ENCODE results near the gene UTF1.
"Not testable (repeated sequence)": the region's sequence is repeated elsewhere in the genome, so short reads cannot be mapped to it uniquely, and the experiment has no call there.

UTF1 gene

GRCh38 chr10:133265052-133265451 lies 35.0 kb downstream of the UTF1 start:
- DNase-seq (ENCODE audit: low spot score): not testable (repeated sequence)

DNA sequence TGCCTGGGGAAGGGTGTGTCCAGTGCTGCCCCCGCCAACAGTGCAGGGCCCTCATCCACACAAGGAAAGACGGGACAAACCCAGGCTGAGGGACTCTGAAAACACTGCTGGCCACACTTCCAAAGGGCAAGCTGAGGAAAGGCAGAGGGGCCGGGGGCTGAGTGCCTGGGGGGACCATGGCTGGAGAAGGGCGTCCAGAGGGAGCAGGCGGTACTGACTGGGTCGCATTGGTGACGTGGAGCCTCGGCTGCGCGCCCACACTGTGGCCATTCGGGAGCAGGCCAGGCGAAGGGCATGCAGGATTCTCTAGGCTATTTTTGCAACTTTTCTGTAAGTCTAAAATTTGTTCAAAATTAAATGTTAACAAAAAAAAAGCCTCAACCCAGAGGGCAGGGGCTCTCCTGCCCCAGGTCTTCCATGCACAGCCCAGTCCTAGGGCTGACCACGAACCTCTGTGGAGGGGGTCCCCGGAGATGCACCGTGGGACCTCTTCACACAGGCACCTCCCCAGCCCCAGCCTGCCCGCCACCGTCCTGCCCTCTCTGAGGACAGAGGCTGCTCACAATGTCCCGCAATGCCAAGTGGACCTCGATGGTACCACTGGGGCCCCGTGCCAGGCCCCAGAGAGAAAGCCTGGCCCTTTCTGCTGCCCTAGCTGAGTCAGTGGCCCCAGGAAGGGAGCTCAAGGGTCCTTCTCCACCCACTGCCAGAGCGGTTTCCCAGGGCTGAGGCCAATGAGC lies 36.2 kb downstream of the UTF1 start:
- no peak for DNase-seq (ENCODE audit: low spot score)

- no peak for DNase-seq (ENCODE audit: low spot score)
Observed at GRCh38 chr10:133267293-133267692, 37.3 kb downstream of the UTF1 start.

- no peak for DNase-seq (ENCODE audit: low spot score)
Observed at GRCh38 chr10:133267829-133268228, 37.8 kb downstream of the UTF1 start.

- no peak for DNase-seq (ENCODE audit: low spot score)
Observed at GRCh38 chr10:133268532-133268931, 38.5 kb downstream of the UTF1 start.

GRCh38 chr10:133269367-133269766 lies 39.4 kb downstream of the UTF1 start:
- DNase-seq (ENCODE audit: low spot score): no peak

- DNase-seq (ENCODE audit: low spot score): no peak
Observed at GRCh38 chr10:133270204-133270603, 40.2 kb downstream of the UTF1 start.

GRCh38 chr10:133270773-133271297 lies 40.8 kb downstream of the UTF1 start:
- no peak for DNase-seq (ENCODE audit: low spot score)

GRCh38 chr10:133271521-133272300 lies 41.7 kb downstream of the UTF1 start:
- DNase-seq (ENCODE audit: low spot score): no peak

GRCh38 chr10:133272301-133272963 lies 42.4 kb downstream of the UTF1 start:
- no peak for DNase-seq (ENCODE audit: low spot score)

GRCh38 chr10:133272964-133273420 lies 43.0 kb downstream of the UTF1 start:
- no peak for DNase-seq (ENCODE audit: low spot score)

DNA sequence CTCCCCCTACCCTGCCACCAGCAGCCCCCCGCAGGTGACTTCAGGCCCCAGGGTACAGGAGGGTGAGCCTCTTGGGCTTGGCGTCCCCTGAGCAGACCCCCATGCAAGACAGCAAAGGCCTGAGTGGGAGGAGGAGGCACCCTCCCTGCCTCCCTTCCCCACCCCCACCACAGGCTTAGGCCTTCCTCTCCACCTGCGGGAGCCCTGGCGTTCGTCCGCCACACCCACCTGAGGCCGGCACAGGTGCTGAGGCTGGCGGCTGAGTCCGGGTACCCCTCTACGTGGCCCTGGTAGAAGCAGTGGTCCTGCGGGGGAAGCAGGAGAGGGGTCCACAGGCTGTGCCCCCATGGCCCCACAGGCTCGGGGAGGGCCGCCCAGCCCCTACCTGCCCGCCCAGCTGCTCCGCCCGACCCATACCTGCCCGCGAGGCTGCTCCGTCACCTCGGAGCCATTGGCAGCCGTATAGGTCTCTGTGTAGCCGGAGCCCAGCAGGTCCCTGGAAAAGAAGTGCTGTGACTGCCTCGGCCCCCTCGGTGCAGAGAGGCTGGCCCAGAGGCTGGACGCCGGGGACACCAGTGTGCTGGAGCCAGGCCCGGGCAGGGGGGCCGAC lies 43.6 kb downstream of the UTF1 start:
- DNase-seq (ENCODE audit: low spot score): no peak

GRCh38 chr10:133274751-133275683 lies 45.0 kb downstream of the UTF1 start:
- no peak for DNase-seq (ENCODE audit: low spot score)

DNA sequence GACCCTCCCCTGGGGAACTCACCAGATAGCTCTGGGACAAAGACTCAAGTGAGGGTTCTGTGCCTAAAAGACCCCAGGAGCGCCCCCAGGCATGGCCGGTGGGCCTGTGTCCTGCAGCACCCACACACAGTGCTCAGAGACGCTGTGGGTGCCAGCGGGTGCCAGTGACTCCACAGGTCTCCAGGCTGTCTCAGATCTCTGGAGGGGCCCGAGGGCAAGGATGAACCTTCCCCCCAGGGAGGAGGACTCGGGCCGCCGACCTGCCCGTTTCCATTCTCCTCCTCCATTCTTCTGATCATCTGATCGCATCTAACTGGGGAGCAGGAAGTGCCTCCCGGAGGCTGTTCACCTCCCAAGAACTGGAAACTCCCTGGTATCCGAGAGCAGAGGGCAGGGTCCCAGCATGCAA lies 45.7 kb downstream of the UTF1 start:
- DNase-seq (ENCODE audit: low spot score): no peak

DNA sequence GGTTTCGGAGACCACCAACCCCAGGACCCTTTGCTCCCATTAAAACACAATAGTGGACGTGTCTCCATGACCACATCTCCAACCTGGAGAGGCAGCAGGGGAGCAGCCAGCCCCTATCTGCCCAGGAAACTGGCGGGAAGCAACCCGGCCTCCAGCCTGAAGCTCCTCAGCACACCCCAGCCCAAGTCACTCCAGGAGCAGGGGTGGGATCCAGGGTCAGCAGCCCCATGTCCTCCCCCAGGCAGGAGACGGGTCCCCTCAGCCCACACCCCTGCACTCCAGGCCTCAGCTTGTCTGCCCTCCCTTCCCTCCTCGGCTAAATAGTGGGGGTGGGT lies 46.0 kb downstream of the UTF1 start:
- no peak for DNase-seq (ENCODE audit: low spot score)

DNA sequence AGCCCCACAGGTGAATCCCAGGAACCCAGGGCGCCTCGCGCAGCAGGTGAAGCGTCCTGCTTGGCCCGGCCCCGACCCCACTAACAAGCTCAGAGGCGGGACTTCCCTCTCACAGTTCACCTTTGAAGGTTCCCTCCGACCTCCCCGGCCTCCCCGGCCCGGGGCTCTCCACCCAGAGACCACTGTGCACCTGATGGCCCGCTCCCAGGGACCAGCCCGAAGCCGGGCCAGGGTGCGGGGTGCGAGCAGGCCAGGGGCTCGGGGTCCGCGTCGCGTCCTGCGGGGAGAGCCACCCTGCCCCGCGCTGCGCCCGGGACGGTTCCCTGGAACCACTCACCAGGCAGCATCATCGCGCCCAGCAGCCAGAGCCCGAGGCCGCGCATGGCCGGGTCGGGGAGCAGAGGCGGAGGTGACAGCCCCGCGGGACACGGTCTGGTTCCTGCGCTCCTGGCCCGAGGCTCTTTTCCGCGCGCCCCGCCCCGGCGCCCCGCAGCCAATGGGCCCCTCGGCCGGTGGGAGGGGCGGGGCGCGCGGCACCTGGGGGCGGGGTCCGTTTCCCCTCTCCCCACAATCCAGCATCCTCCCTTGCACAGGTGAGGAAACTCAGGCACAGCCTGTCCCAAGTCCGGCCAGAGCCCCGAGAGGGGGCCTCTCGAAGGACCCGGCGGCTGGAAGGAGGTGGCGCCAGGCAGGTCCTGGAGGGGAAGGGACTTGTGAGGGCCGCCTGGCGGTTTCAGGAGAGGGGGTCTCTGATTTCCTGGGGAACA lies 46.6 kb downstream of the UTF1 start, which contains the start of gene ADAM8:
ADAM8 (minus strand) TSS at position 434 of the 767 bp plus-strand sequence; CDS start at position 383, 51 bp downstream.
- no peak for DNase-seq (ENCODE audit: low spot score)

GRCh38 chr10:133277277-133277992 lies 47.4 kb downstream of the UTF1 start:
- no peak for DNase-seq (ENCODE audit: low spot score)

GRCh38 chr10:133277993-133278576 lies 48.1 kb downstream of the UTF1 start:
- no peak for DNase-seq (ENCODE audit: low spot score)

All from pons (tissue), 1 donor.